B cell (primary cell): ENCODE results near the gene NTM. TPM values are rescaled to one million over a fixed set of nuclear protein-coding genes. Genes with fewer than 3 reads are reported as not detected.

Source experiments
- ATAC-seq: fragments of 200-7000 bp; cut with Tn5 transposase; one replicate; pipeline ENCODE4 v1.10.0; 2021; ENCODE audit warnings: low read depth, mild to moderate bottlenecking, moderate number of reproducible peaks, moderate library complexity
- CTCF ChIA-PET: fragments of 350-600 bp; sonication (Branson Sonifier 250); formaldehyde crosslinking; loops from one replicate; lab custom pipeline; 2021; ENCODE audit warnings: antibody characterized with exemption, inconsistent platforms; lab: Charles Lee
- POLR2A ChIA-PET: fragments of 350-600 bp; sonication (Branson Sonifier 250); formaldehyde crosslinking; loops from one replicate; lab custom pipeline; 2021; ENCODE audit warnings: antibody characterized with exemption; lab: Charles Lee
- DNase-seq: peaks from one replicate; pipeline ENCODE4 v3.0.0; 2013
- H2AFZ ChIP-seq: 2 replicates; pipeline ENCODE4 v1.6.1; 2012; ENCODE audit warnings: mild to moderate bottlenecking, low read depth, low read length; ENCODE audit not compliant: insufficient read depth, poor library complexity, severe bottlenecking
- H3K27ac ChIP-seq, 2 donors: 1 replicate in 1 of 2; 2 replicates in 1 of 2; pipeline ENCODE4 v1.5.1; 2012 to 2013; ENCODE audit warnings: low read length in 2 of 2, mild to moderate bottlenecking in 2 of 2, moderate library complexity in 1 of 2
- H3K27me3 ChIP-seq, 4 experiments: fragments of 200-600 bp in 1 of 4; sonication (generic) in 1 of 4; replicated peaks in 1 of 4; 1 replicate in 2 of 4; 2 replicates in 2 of 4; pipeline versions ENCODE4 v1.6.1 to v1.7.0; 2013 to 2016; ENCODE audit warnings: low read length in 3 of 4, mild to moderate bottlenecking in 2 of 4, mixed read lengths in 1 of 4, moderate library complexity in 1 of 4; ENCODE audit not compliant: insufficient read depth in 4 of 4, control insufficient read depth in 3 of 4; ENCODE audit errors: control extremely low read depth in 1 of 4
- H3K36me3 ChIP-seq, 2 experiments: replicated peaks in 1 of 2; 1 replicate in 1 of 2; 2 replicates in 1 of 2; pipeline versions ENCODE4 v1.6.1 to v1.7.1; 2013; ENCODE audit warnings: low read length in 1 of 2; ENCODE audit not compliant: insufficient read depth in 2 of 2, control insufficient read depth in 1 of 2; ENCODE audit errors: control extremely low read depth in 1 of 2, extremely low read depth in 1 of 2
- H3K4me1 ChIP-seq, 2 donors: fragments of 200-600 bp in 1 of 2; sonication (generic) in 1 of 2; 1 replicate in 1 of 2; 2 replicates in 1 of 2; pipeline versions ENCODE4 v1.5.1 to v1.6.1; 2013 to 2017; ENCODE audit warnings: low read length in 2 of 2; ENCODE audit not compliant: control insufficient read depth in 2 of 2, insufficient read depth in 2 of 2
- H3K4me2 ChIP-seq: replicated peaks from 2 replicates; pipeline ENCODE3; 2012; ENCODE audit warnings: mild to moderate bottlenecking, low read depth, low read length; ENCODE audit not compliant: poor library complexity, severe bottlenecking
- H3K4me3 ChIP-seq, 5 experiments: fragments of 200-600 bp in 1 of 5; sonication (generic) in 1 of 5; 1 replicate in 3 of 5; 2 replicates in 2 of 5; pipeline versions ENCODE4 v1.5.1 to v1.7.0; 2011 to 2016; ENCODE audit warnings: low read length in 4 of 5, mild to moderate bottlenecking in 4 of 5, low read depth in 2 of 5, control low read depth in 1 of 5, moderate library complexity in 1 of 5; ENCODE audit not compliant: insufficient read depth in 1 of 5; ENCODE audit errors: control extremely low read depth in 1 of 5, extremely low read depth in 1 of 5
- H3K79me2 ChIP-seq: fragments of 200-600 bp; sonication (generic); one replicate; pipeline ENCODE4 v1.6.0; 2016; ENCODE audit warnings: low read length; ENCODE audit not compliant: control insufficient read depth, insufficient read depth
- H3K9ac ChIP-seq: fragments of 200-600 bp; sonication (generic); 2 replicates; pipeline ENCODE4 v1.6.1; 2017; ENCODE audit warnings: mild to moderate bottlenecking, low read length, moderate library complexity
- H3K9me3 ChIP-seq, 3 donors: one replicate each; pipeline versions ENCODE4 v1.6.1 to v1.7.1; 2013; ENCODE audit warnings: low read length in 2 of 3; ENCODE audit not compliant: control insufficient read depth in 2 of 3, insufficient read depth in 1 of 3; ENCODE audit errors: control extremely low read depth in 1 of 3
- H4K20me1 ChIP-seq: 2 replicates; pipeline ENCODE4 v1.6.0; 2012; ENCODE audit warnings: mild to moderate bottlenecking, low read length; ENCODE audit not compliant: insufficient read depth, control insufficient read depth, poor library complexity, severe bottlenecking
- H3K27ac Mint-ChIP-seq: one replicate; pipeline ENCODE4 v1.8.0; 2021; ENCODE audit warnings: mixed read lengths
- H3K27me3 Mint-ChIP-seq: one replicate; pipeline ENCODE4 v1.8.0; 2021; ENCODE audit warnings: mixed read lengths
- H3K4me1 Mint-ChIP-seq: one replicate; pipeline ENCODE4 v1.8.0; 2021; ENCODE audit warnings: mixed read lengths
- H3K4me3 Mint-ChIP-seq: one replicate; pipeline ENCODE4 v1.8.0; 2021; ENCODE audit warnings: mixed read lengths
- H3K9me3 Mint-ChIP-seq: one replicate; pipeline ENCODE4 v1.8.0; 2022; ENCODE audit warnings: mixed read lengths; ENCODE audit not compliant: insufficient read depth
- CTCF ChIP-seq: fragments of 200-600 bp; IDR thresholded peaks from one replicate; pipeline ENCODE4 v1.8.0; 2022; ENCODE audit warnings: antibody characterized with exemption, mild to moderate bottlenecking
- EZH2 ChIP-seq: IDR thresholded peaks from 2 replicates; pipeline ENCODE4 v1.6.1; 2012; ENCODE audit warnings: borderline replicate concordance, low read depth, mild to moderate bottlenecking, moderate library complexity, low read length; ENCODE audit not compliant: insufficient read depth, poor library complexity, severe bottlenecking
- WGBS: methylation state at CpG from one replicate; pipeline ENCODE4 v1.1.5; 2013; ENCODE audit warnings: missing lambda C conversion rate; ENCODE audit not compliant: insufficient coverage; 5-methylcytosine and 5-hydroxymethylcytosine counted together
- intact Hi-C: fragments of 100-400 bp; cut with micrococcal nuclease; formaldehyde crosslinking; loops from one replicate; pipeline ENCODE4 v1.10.0; 2022
- polyA plus RNA-seq: library from polyadenylated mRNA; depleted of rRNA; stranded (reverse); fragments of >200 nt; gene quantifications from 2 replicates; pipeline ENCODE4 v1.2.3, GENCODE V29; 2012
- total RNA-seq, 2 donors: library from RNA; stranded (reverse); fragments of 120-200 nt in 1 of 2; gene quantifications; 1 replicate in 1 of 2; 2 replicates in 1 of 2; pipeline versions ENCODE4 v1.2.3 to v1.2.4, GENCODE V29; 2013 to 2022

NTM gene
- total and polyA plus RNA-seq, 2 donors (not counting 1 experiment from before 2014, with no cell fraction given), result not detected

- H3K27ac ChIP-seq, result no peak overlapping the region
- 46% methylated on average over 2 of the region's 2 CpGs for WGBS
- H3K27me3 ChIP-seq, result no peaks in the 10 kb centered on the region
- Mint-ChIP-seq H3K4me3 (no peak overlapping the region), H3K9me3 (no peaks in the 10 kb centered on the region), H3K27me3 (no peaks in the 10 kb centered on the region), H3K27ac (no peak overlapping the region), H3K4me1 (no peaks in the 10 kb centered on the region)
- DNase-seq (no peak), ATAC-seq (no peak)
- H3K79me2 ChIP-seq, result no peaks in the 10 kb centered on the region
- H3K9me3 ChIP-seq, result no peaks in the 10 kb centered on the region
- no peak overlapping the region for H3K9ac ChIP-seq
- no peak overlapping the region for H3K4me3 ChIP-seq
- no peaks in the 10 kb centered on the region for H3K36me3 ChIP-seq
- POLR2A ChIA-PET, result no interaction called here
- H3K4me1 ChIP-seq, result no peaks in the 10 kb centered on the region
- TF ChIP-seq EZH2 (no peak), CTCF (no peak)
- no peak overlapping the region for H2AFZ ChIP-seq
- no peaks in the 10 kb centered on the region for H4K20me1 ChIP-seq
- intact Hi-C loops, result no loop called here
- H3K4me2 ChIP-seq, result no peak overlapping the region
- CTCF ChIA-PET, result no interaction called here
Measured at GRCh38 chr11:131597890-131598289, 227.5 kb downstream of the NTM start.

GRCh38 chr11:131598305-131598704 lies 227.9 kb downstream of the NTM start:
- Mint-ChIP-seq H3K9me3 (no peaks in the 10 kb centered on the region), H3K27me3 (no peaks in the 10 kb centered on the region), H3K4me1 (no peaks in the 10 kb centered on the region), H3K27ac (no peak overlapping the region), H3K4me3 (no peak overlapping the region)
- no peaks in the 10 kb centered on the region for H3K27me3 ChIP-seq
- no peaks in the 10 kb centered on the region for H3K9me3 ChIP-seq
- H3K4me1 ChIP-seq, result no peaks in the 10 kb centered on the region
- DNase-seq, result no peak
- ATAC-seq, result no peak
- no peaks in the 10 kb centered on the region for H4K20me1 ChIP-seq
- H3K36me3 ChIP-seq, result no peaks in the 10 kb centered on the region
- no peak overlapping the region for H2AFZ ChIP-seq
- intact Hi-C loops, result no loop called here
- no peak overlapping the region for H3K4me3 ChIP-seq
- CTCF ChIA-PET, result no interaction called here
- H3K27ac ChIP-seq, result no peak overlapping the region
- H3K4me2 ChIP-seq, result no peak overlapping the region
- no peaks in the 10 kb centered on the region for H3K79me2 ChIP-seq
- TF ChIP-seq EZH2, result no peak
- no peak for TF ChIP-seq CTCF
- 72% methylated on average over 3 of the region's 5 CpGs for WGBS
- POLR2A ChIA-PET, result no interaction called here
- H3K9ac ChIP-seq, result no peak overlapping the region
